B cell (primary cell): ENCODE data around the gene PLPPR5. TPM values are rescaled to one million over a fixed set of nuclear protein-coding genes. Genes with fewer than 3 reads are reported as not detected.

Experiments
- ATAC-seq: fragments of 200-7000 bp; cut with Tn5 transposase; one replicate; pipeline ENCODE4 v1.10.0; 2021; ENCODE audit warnings: low read depth, mild to moderate bottlenecking, moderate number of reproducible peaks, moderate library complexity
- CTCF ChIA-PET: fragments of 350-600 bp; sonication (Branson Sonifier 250); formaldehyde crosslinking; loops from one replicate; lab custom pipeline; 2021; ENCODE audit warnings: antibody characterized with exemption, inconsistent platforms; lab: Charles Lee
- POLR2A ChIA-PET: fragments of 350-600 bp; sonication (Branson Sonifier 250); formaldehyde crosslinking; loops from one replicate; lab custom pipeline; 2021; ENCODE audit warnings: antibody characterized with exemption; lab: Charles Lee
- DNase-seq: peaks from one replicate; pipeline ENCODE4 v3.0.0; 2013
- H2AFZ ChIP-seq: 2 replicates; pipeline ENCODE4 v1.6.1; 2012; ENCODE audit warnings: mild to moderate bottlenecking, low read depth, low read length; ENCODE audit not compliant: insufficient read depth, poor library complexity, severe bottlenecking
- H3K27ac ChIP-seq, 2 donors: 1 replicate in 1 of 2; 2 replicates in 1 of 2; pipeline ENCODE4 v1.5.1; 2012 to 2013; ENCODE audit warnings: low read length in 2 of 2, mild to moderate bottlenecking in 2 of 2, moderate library complexity in 1 of 2
- H3K27me3 ChIP-seq, 4 experiments: fragments of 200-600 bp in 1 of 4; sonication (generic) in 1 of 4; replicated peaks in 1 of 4; 1 replicate in 2 of 4; 2 replicates in 2 of 4; pipeline versions ENCODE4 v1.6.1 to v1.7.0; 2013 to 2016; ENCODE audit warnings: low read length in 3 of 4, mild to moderate bottlenecking in 2 of 4, mixed read lengths in 1 of 4, moderate library complexity in 1 of 4; ENCODE audit not compliant: insufficient read depth in 4 of 4, control insufficient read depth in 3 of 4; ENCODE audit errors: control extremely low read depth in 1 of 4
- H3K36me3 ChIP-seq, 2 experiments: replicated peaks in 1 of 2; 1 replicate in 1 of 2; 2 replicates in 1 of 2; pipeline versions ENCODE4 v1.6.1 to v1.7.1; 2013; ENCODE audit warnings: low read length in 1 of 2; ENCODE audit not compliant: insufficient read depth in 2 of 2, control insufficient read depth in 1 of 2; ENCODE audit errors: control extremely low read depth in 1 of 2, extremely low read depth in 1 of 2
- H3K4me1 ChIP-seq, 2 donors: fragments of 200-600 bp in 1 of 2; sonication (generic) in 1 of 2; 1 replicate in 1 of 2; 2 replicates in 1 of 2; pipeline versions ENCODE4 v1.5.1 to v1.6.1; 2013 to 2017; ENCODE audit warnings: low read length in 2 of 2; ENCODE audit not compliant: control insufficient read depth in 2 of 2, insufficient read depth in 2 of 2
- H3K4me2 ChIP-seq: replicated peaks from 2 replicates; pipeline ENCODE3; 2012; ENCODE audit warnings: mild to moderate bottlenecking, low read depth, low read length; ENCODE audit not compliant: poor library complexity, severe bottlenecking
- H3K4me3 ChIP-seq, 5 experiments: fragments of 200-600 bp in 1 of 5; sonication (generic) in 1 of 5; 1 replicate in 3 of 5; 2 replicates in 2 of 5; pipeline versions ENCODE4 v1.5.1 to v1.7.0; 2011 to 2016; ENCODE audit warnings: low read length in 4 of 5, mild to moderate bottlenecking in 4 of 5, low read depth in 2 of 5, control low read depth in 1 of 5, moderate library complexity in 1 of 5; ENCODE audit not compliant: insufficient read depth in 1 of 5; ENCODE audit errors: control extremely low read depth in 1 of 5, extremely low read depth in 1 of 5
- H3K79me2 ChIP-seq: fragments of 200-600 bp; sonication (generic); one replicate; pipeline ENCODE4 v1.6.0; 2016; ENCODE audit warnings: low read length; ENCODE audit not compliant: control insufficient read depth, insufficient read depth
- H3K9ac ChIP-seq: fragments of 200-600 bp; sonication (generic); 2 replicates; pipeline ENCODE4 v1.6.1; 2017; ENCODE audit warnings: mild to moderate bottlenecking, low read length, moderate library complexity
- H3K9me3 ChIP-seq, 3 donors: one replicate each; pipeline versions ENCODE4 v1.6.1 to v1.7.1; 2013; ENCODE audit warnings: low read length in 2 of 3; ENCODE audit not compliant: control insufficient read depth in 2 of 3, insufficient read depth in 1 of 3; ENCODE audit errors: control extremely low read depth in 1 of 3
- H4K20me1 ChIP-seq: 2 replicates; pipeline ENCODE4 v1.6.0; 2012; ENCODE audit warnings: mild to moderate bottlenecking, low read length; ENCODE audit not compliant: insufficient read depth, control insufficient read depth, poor library complexity, severe bottlenecking
- H3K27ac Mint-ChIP-seq: one replicate; pipeline ENCODE4 v1.8.0; 2021; ENCODE audit warnings: mixed read lengths
- H3K27me3 Mint-ChIP-seq: one replicate; pipeline ENCODE4 v1.8.0; 2021; ENCODE audit warnings: mixed read lengths
- H3K4me1 Mint-ChIP-seq: one replicate; pipeline ENCODE4 v1.8.0; 2021; ENCODE audit warnings: mixed read lengths
- H3K4me3 Mint-ChIP-seq: one replicate; pipeline ENCODE4 v1.8.0; 2021; ENCODE audit warnings: mixed read lengths
- H3K9me3 Mint-ChIP-seq: one replicate; pipeline ENCODE4 v1.8.0; 2022; ENCODE audit warnings: mixed read lengths; ENCODE audit not compliant: insufficient read depth
- CTCF ChIP-seq: fragments of 200-600 bp; IDR thresholded peaks from one replicate; pipeline ENCODE4 v1.8.0; 2022; ENCODE audit warnings: antibody characterized with exemption, mild to moderate bottlenecking
- EZH2 ChIP-seq: IDR thresholded peaks from 2 replicates; pipeline ENCODE4 v1.6.1; 2012; ENCODE audit warnings: borderline replicate concordance, low read depth, mild to moderate bottlenecking, moderate library complexity, low read length; ENCODE audit not compliant: insufficient read depth, poor library complexity, severe bottlenecking
- WGBS: methylation state at CpG from one replicate; pipeline ENCODE4 v1.1.5; 2013; ENCODE audit warnings: missing lambda C conversion rate; ENCODE audit not compliant: insufficient coverage; 5-methylcytosine and 5-hydroxymethylcytosine counted together
- intact Hi-C: fragments of 100-400 bp; cut with micrococcal nuclease; formaldehyde crosslinking; loops from one replicate; pipeline ENCODE4 v1.10.0; 2022
- polyA plus RNA-seq: library from polyadenylated mRNA; depleted of rRNA; stranded (reverse); fragments of >200 nt; gene quantifications from 2 replicates; pipeline ENCODE4 v1.2.3, GENCODE V29; 2012
- total RNA-seq, 2 donors: library from RNA; stranded (reverse); fragments of 120-200 nt in 1 of 2; gene quantifications; 1 replicate in 1 of 2; 2 replicates in 1 of 2; pipeline versions ENCODE4 v1.2.3 to v1.2.4, GENCODE V29; 2013 to 2022

The PLPPR5 gene
- total and polyA plus RNA-seq, 2 donors (not counting 1 experiment from before 2014, with no cell fraction given): not detected

- ChIA-PET CTCF (no interaction called here), POLR2A (no interaction called here)
- 32% methylated on average over 12 of the region's 20 CpGs for WGBS
Observed at GRCh38 chr1:99003581-99004253, 944 bp downstream of the PLPPR5 start.

More at GRCh38 chr1:99003581-99004253, 944 bp downstream of the PLPPR5 start:
- Mint-ChIP-seq H3K27me3 (peaks cover 37% of the 10 kb centered on the region), H3K9me3 (no peaks in the 10 kb centered on the region), H3K4me1 (peaks cover 2% of the 10 kb centered on the region), H3K4me3 (no peak overlapping the region), H3K27ac (no peak overlapping the region)
- intact Hi-C loops: no loop called here
- no peak for ATAC-seq
- H2AFZ ChIP-seq: peak overlapping the region; percentile 22
- H3K9me3 ChIP-seq: peaks cover 0 to 3% (median 0%) of the 10 kb centered on the region in 3 donors
- peaks cover 0 to 25% (median 17%) of the 10 kb centered on the region in 4 experiments for H3K27me3 ChIP-seq
- H3K79me2 ChIP-seq: no peaks in the 10 kb centered on the region
- no peak overlapping the region for H3K4me3 ChIP-seq
- TF ChIP-seq EZH2 (no peak), CTCF (no peak)
- no peak overlapping the region for H3K9ac ChIP-seq
- peak overlapping the region; percentile 63 for H3K4me2 ChIP-seq
- H3K36me3 ChIP-seq: no peaks in the 10 kb centered on the region
- DNase-seq: no peak
- H4K20me1 ChIP-seq: no peaks in the 10 kb centered on the region
- H3K27ac ChIP-seq: no peak overlapping the region
- H3K4me1 ChIP-seq: peaks cover 0 to 3% of the 10 kb centered on the region in 2 donors
